Putamen (tissue), 1 donor: ENCODE data around the gene PPARA.
"Not testable (repeated sequence)": the region's sequence is repeated elsewhere in the genome, so short reads cannot be mapped to it uniquely, and the experiment has no call there.

Experiments
- DNase-seq: peaks from one replicate; pipeline ENCODE4 v3.0.0-alpha.2; 2016; ENCODE audit warnings: low spot score

PPARA gene

GRCh38 chr22:46126853-46127385, 23.4 kb upstream of the PPARA start:
- DNase-seq = no peak

DNA sequence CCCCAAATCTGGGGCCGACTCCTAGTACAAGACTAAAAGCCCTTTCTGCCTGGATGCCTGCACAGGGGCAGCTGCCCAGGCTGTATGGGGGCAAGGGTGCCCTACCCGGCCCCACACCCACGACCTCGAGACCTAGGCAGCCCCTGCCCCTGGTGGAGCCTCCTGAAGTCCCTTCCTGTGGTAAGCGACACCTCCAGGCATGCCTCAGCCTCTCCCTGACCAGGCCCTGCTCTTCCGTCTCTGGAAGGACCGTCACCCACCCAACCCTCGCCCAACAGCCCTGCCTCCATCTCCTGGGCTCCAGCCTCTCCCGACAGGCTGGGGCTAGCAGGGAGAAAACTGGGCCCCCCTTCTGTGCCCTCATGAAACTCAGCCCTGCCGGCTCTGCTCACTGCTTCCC, 22.8 kb upstream of the PPARA start:
- DNase-seq = no peak

- no peak for DNase-seq
Observed at GRCh38 chr22:46128606-46129005, 21.7 kb upstream of the PPARA start.

DNA sequence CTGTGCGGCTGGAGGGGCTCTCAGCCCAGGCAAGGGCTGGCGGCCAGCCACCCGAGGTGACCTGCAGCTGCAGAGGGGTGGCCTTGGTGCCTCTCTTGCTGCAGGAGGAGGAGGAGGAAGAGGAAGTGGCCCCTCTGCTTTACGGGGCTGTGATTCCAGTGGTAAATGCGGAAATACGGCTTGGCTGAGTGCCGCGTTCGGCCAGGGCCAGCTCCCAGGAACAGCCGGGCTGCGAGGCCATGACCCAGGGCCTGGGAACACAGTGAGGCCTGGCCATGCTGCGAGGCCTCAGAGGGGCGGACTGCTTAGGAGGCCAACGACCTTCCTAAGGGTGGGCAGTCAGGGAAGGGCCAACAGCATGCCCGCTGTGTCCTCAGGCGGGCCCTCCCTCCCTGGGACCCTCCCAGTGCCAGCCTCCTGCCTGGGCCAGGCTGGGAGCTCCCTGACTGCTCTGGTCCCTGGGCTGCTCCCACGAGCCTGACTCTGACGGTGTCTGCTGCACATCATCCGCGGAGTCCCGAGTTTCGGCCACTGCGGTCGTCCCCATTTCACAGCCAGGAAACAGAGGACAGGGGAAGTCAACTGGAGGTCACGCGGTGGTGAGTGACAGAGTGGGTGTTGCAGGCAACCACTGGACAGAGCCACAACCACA, 20.8 kb upstream of the PPARA start:
- DNase-seq = no peak

- no peak for DNase-seq
Observed at GRCh38 chr22:46131151-46131587, 19.2 kb upstream of the PPARA start.

- DNase-seq = not testable (repeated sequence)
Observed at GRCh38 chr22:46132193-46132829, 18.0 kb upstream of the PPARA start.

DNA sequence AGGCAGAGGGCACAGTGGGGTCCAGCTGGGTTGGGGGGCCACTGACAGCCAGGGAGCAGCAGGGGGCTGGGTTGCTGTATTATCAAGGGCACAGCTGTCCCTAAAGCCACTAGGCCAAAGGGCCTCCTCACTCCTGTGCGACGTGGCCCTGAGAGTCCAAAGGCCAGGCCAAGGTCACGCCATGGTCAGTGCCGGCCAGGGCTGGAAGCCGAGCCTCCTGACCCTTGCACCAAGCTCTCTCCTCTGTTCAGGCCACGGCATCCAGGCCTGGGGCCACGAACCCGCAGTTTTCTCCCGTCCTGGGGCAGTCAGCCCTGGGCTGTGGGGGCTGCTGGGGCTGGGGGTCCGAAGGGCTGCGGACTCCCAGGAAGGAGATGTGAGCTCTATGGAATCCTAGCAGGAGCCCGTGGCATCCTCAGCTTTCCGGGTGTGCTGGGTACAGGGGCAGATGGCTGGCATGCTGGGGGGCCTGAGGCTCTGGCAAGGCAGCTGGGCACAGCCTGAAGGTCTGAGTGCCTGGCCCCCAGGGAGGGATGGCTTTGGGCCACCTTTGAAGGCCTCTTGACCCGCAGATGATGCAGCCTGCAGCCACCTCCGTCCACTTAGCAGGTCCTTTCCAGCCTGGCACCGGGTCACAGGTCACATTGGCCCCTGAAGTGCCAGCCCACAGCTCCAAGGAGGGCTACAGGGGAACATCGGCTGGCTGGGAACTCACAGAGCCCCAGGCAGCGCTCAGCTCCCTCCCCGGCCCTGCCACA, 17.3 kb upstream of the PPARA start:
- DNase-seq = no peak

DNA sequence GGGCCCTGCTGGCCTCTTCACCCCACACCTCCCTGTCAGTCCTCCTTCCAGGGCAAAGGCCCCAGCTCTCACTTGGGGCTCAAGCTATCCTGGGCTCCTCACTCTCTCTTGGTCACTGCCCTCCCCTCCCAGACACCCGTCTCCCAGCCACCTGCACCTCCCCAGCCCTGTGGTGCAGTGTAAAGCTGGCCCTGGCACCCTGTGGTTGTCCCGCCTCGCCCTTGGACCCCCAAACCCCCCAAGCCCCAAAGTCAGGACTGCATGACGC, 16.8 kb upstream of the PPARA start:
- DNase-seq = no peak

DNA sequence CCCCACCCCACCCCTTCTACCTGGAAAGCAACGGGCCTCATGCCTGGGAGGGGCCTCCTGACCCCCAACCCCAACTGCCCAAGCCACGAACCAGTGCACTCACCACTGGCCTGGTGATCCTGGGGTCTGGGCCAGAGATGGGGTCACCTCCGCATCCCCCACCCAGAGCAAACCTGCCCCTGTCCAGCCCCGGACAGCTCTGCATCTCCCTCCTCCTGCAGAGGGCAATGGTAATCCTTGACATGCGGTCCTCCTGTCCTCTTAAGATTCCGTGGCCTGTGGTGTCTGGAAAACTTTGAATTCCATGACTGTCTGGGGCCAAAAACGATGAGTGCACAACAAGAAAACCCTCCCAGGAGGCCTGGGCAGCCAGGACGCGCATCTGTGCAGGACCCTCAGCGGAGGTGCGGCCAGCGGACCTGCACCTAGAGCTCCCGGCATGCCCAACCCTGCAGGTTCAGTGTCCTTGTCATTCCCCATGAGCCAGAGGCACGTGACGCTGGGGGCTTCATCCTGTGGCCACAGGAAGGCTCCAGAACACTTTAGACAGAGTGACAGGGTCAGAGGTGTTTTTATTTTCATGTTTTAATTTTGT, 16.1 kb upstream of the PPARA start:
- no peak for DNase-seq

GRCh38 chr22:46135611-46136485, 14.5 kb upstream of the PPARA start:
- no peak for DNase-seq

GRCh38 chr22:46136486-46137217, 13.7 kb upstream of the PPARA start:
- no peak for DNase-seq

DNA sequence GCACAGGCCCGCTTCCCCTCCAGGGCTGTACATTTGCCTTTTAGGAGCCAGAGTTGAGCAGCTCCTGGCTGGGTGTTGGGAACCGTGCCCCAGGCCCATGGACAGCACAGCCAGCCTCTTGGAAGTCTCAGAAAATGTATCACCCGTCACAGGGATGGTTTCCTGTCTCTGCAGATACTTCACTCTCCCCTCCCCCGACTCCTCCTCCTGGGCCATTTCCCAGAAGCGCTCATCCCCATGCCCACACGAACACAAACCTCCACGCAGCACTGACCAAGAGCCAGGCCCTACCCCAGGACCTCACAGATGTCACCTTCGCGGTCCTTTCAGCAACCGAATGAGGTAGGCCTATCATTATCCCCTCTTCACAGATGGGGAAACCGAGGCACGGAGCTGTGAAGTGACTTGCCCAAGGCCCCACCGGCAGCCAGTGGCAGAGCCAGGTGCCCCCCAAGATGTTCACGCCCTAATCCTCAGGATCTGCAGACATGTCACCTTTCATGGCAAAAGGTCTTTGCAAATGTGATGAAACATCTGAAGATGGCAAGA, 13.0 kb upstream of the PPARA start:
- no peak for DNase-seq

DNA sequence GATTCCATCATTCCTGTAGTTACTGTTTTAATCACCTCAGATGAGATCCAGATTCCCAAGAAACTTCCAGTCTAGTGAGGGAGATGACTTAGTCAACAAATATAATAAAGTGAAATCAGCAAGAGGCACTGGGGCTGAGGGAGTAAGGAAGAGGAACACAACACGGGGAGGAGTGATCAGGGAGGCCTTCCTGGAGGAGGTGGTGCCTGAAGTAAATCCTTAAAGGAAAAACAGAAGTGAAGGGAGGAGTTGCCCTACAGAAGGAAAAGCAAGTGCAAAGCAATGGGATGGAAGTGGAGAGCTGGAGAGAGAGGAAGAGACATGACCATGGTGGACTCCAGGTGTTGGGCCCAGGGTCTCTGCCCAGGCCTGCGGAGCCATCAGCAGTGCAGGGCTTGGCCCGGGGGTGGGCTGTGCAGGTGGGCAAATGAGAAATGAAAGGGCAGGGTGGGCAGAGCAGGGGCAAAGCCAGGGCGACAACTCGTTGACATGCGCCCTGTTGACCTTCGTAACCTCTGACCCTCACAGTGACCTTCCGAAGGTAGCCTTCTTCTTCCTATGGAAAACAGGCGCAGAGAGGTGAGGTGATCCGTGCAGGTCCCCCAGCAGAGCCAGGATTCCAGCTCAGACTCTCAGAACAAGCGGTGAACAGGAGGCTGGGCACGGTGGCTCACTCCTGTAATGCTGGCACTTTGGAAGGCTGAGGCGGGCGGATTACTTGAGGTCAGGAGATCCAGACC, 12.1 kb upstream of the PPARA start:
- DNase-seq = no peak

- not testable (repeated sequence) for DNase-seq
Observed at GRCh38 chr22:46139417-46139816, 10.9 kb upstream of the PPARA start.

- DNase-seq = no peak
Observed at GRCh38 chr22:46139895-46140350, 10.4 kb upstream of the PPARA start.

GRCh38 chr22:46140989-46141928, 9.1 kb upstream of the PPARA start:
- no peak for DNase-seq

DNA sequence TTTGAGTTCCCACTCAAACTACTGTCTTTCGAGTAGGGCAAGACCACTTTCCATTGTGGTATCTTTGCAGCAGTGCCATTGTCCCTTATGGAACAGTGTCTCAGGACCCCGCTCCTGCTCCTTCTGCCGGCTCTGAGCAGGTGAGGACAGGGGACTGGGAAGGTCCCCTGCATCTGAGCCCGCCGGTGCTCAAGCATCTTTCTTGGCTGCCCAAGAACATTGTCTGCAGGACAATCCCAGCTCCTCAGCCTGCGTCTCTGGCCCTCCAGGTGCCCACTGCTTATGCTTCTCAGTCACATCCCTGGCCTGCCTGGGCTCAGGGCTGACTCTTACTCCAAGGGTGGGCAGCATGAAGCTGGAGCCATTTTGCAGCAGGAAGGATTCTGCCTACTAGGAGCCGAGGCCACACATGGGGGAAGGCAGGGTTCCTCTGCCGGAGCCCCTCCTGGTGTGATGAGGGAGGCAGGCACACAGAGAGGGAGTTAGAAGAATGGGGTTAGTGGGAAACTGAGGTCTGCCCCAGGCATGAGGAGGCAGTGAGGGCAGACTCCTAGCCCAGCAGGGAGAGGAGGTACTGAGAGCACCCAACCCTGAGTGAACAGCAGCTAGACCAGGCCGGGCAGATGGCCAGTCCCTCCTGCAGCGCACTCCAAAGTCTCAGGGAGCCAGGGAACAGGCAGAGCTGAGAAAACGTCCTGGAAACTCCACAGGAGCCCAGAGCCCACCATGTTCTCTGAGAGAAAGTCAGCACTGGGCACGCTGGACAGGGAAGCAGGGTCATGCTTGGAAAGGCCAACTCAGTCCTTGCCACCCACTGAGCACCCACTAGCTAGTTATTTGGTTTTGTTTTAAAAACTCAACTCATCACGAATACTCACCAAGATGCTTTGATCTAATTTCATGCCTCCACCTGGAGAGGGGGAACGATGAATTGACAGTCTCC, 7.5 kb upstream of the PPARA start:
- no peak for DNase-seq
